Peyer's patch (tissue), 4 donors: Measurements from ENCODE around the gene ZFHX3. TPM values are rescaled to one million over a fixed set of nuclear protein-coding genes. Genes with fewer than 3 reads are reported as not detected.
"Not testable (repeated sequence)": the region's sequence is repeated elsewhere in the genome, so short reads cannot be mapped to it uniquely, and the experiment has no call there.

Experiments
- DNase-seq, 3 donors: peaks; one replicate each; pipeline ENCODE4 v3.0.0-alpha.2; 2017 to 2019
- H3K27ac ChIP-seq, 4 donors: fragments of 200-600 bp; sonication (generic); one replicate each; pipeline ENCODE4 v1.5.1; 2016 to 2019
- H3K27me3 ChIP-seq, 2 donors: fragments of 200-600 bp; sonication (generic); one replicate each; pipeline ENCODE4 v1.5.1; 2019
- H3K36me3 ChIP-seq, 3 donors: fragments of 200-600 bp; sonication (generic); one replicate each; pipeline ENCODE4 v1.5.1; 2016 to 2019
- H3K4me1 ChIP-seq, 4 donors: fragments of 200-600 bp; sonication (generic); one replicate each; pipeline ENCODE4 v1.5.1; 2016 to 2019
- H3K4me3 ChIP-seq, 4 donors: fragments of 200-600 bp; sonication (generic); 1 replicate in 3 of 4; 2 replicates in 1 of 4; pipeline ENCODE4 v1.5.1; 2016 to 2019; ENCODE audit warnings: mild to moderate bottlenecking in 1 of 4
- H3K9me3 ChIP-seq, 4 donors: fragments of 200-600 bp; sonication (generic); one replicate each; pipeline ENCODE4 v1.5.1; 2016 to 2019; ENCODE audit warnings: mild to moderate bottlenecking in 1 of 4
- POLR2A ChIP-seq, 2 donors: fragments of 450-650 bp; IDR thresholded peaks; one replicate each; pipeline ENCODE4 v1.5.1; 2017; ENCODE audit warnings: antibody characterized with exemption in 2 of 2, mild to moderate bottlenecking in 2 of 2, moderate library complexity in 2 of 2
- total RNA-seq, 4 donors: library from RNA; depleted of rRNA; stranded (reverse); fragments of >200 nt; gene quantifications; one replicate each; pipeline ENCODE4 v1.1.0, GENCODE V29; 2016
- TF ChIP-seq, protein P1 (sequence below), 6 experiments: fragments of 450-650 bp in 4 of 6; fragments of 200-600 bp in 2 of 6; sonication (generic) in 1 of 6; IDR thresholded peaks; one replicate each; pipeline ENCODE4 v1.5.1; 2017 to 2019; ENCODE audit warnings: antibody characterized with exemption in 6 of 6, mild to moderate bottlenecking in 3 of 6, moderate library complexity in 1 of 6

The ZFHX3 gene
- total RNA-seq, 4 donors from 2014 or later, result 6.3 to 39.6 (median 14.6) TPM

DNA sequence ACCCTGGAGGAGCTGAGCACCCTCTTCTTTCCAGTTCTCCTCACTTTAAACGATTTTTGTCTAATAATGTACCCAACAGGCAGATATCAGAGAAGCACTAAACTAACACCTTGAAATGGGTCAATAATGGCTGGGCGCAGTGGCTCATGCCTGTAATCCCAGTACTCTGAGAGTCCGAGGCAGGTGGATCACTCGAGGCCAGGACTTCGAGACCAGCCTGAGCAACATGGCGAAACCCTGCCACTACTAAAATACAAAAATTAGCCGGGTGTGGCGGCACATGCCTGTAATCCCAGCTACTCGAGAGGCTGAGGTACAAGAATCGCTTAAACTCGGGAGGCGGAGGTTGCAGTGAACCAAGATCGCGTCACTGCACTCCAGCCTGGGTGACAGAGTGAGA lies 57.4 kb downstream of the ZFHX3 start:
- peak overlapping the region; percentile 38 to 76 (median 72) for H3K27ac ChIP-seq
- H3K4me1 ChIP-seq, result peaks cover 0 to 21% (median 1%) of the 10 kb centered on the region in 4 donors
- H3K4me3 ChIP-seq, result no peak overlapping the region
- H3K36me3 ChIP-seq, result no peaks in the 10 kb centered on the region
- no peak for TF ChIP-seq POLR2A (IDR thresholded peaks at IDR 0.05)
- TF ChIP-seq, protein P1, sequence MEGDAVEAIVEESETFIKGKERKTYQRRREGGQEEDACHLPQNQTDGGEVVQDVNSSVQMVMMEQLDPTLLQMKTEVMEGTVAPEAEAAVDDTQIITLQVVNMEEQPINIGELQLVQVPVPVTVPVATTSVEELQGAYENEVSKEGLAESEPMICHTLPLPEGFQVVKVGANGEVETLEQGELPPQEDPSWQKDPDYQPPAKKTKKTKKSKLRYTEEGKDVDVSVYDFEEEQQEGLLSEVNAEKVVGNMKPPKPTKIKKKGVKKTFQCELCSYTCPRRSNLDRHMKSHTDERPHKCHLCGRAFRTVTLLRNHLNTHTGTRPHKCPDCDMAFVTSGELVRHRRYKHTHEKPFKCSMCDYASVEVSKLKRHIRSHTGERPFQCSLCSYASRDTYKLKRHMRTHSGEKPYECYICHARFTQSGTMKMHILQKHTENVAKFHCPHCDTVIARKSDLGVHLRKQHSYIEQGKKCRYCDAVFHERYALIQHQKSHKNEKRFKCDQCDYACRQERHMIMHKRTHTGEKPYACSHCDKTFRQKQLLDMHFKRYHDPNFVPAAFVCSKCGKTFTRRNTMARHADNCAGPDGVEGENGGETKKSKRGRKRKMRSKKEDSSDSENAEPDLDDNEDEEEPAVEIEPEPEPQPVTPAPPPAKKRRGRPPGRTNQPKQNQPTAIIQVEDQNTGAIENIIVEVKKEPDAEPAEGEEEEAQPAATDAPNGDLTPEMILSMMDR (IDR thresholded peaks at IDR 0.05), result no peak
- no peaks in the 10 kb centered on the region for H3K27me3 ChIP-seq
- no peaks in the 10 kb centered on the region for H3K9me3 ChIP-seq
- DNase-seq, result peak in 1 of 3 donors; percentile 44

DNA sequence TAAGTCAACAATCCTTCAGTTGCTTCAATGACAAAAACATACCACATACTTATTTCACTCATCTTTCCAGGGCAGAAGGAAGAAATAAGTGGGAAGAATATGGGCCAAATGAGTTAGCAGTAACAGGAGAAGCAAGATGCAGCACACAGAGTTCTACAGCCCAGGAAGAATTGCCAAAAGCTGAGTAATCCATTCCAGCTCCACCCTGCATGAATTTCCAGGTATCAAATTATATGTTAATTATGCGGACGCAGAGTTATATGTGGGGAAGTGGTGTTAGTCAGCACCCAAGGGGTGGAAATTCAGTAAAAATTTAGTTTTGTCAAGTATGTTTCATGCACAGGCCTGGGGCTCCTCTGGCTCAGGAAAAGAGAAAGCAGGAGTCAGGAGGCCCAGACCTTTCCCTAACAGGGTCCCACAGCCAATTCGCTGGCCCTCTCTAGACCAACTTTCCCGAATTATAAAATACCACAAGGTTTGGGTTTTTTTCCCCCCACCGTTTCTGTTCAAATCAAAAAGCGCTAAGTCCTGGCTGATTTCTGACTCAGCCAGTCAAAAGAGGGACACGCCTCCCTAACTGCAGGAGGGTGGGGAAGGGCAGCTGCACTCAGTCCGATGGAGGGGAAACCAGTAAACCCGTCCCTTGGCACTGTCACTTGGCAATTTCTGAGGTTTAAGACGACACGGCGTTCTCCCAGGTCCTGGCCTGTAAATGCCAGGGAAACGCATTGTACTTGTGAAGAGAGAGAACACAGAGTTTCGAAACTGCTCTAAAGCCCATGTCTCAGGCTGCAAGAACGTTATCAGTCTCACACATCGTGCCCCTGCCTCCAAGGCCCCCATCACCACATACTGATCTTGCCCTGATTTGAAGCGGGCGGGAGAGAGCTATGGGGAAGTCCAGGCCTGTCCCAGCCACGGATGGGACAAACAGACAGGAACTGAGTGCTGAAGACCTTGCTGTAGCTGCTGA lies 58.1 kb downstream of the ZFHX3 start:
- Histone ChIP-seq H3K27me3 (no peaks in the 10 kb centered on the region), H3K4me1 (peaks cover 0 to 21% (median 1%) of the 10 kb centered on the region in 4 donors), H3K27ac (peak overlapping the region; percentile 38 to 76 (median 72)), H3K36me3 (no peaks in the 10 kb centered on the region), H3K4me3 (no peak overlapping the region), H3K9me3 (no peaks in the 10 kb centered on the region)
- DNase-seq, result peak in 1 of 3 donors; percentile 67
- no peak for TF ChIP-seq POLR2A (IDR thresholded peaks at IDR 0.05)
- TF ChIP-seq, protein P1 (IDR thresholded peaks at IDR 0.05), result no peak

DNA sequence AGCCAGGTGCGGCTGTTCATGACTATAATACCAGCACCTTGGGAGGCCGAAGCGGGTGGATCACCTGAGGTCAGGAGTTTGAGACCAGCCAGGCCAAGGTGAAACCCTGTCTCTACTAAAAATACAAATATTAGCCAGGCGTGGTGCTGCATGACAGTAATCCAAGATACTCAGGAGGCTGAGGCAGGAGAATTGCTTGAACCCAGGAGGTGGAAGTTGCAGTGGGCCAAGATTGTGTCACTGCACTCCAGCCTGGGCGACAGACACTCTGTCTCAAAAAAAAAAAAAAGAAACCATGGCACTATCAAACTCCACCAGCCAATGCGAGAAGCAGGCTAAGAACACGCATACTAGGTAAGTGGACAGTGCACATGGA lies 58.7 kb downstream of the ZFHX3 start:
- H3K4me3 ChIP-seq, H3K36me3 ChIP-seq, H3K27me3 ChIP-seq, H3K9me3 ChIP-seq: not testable (repeated sequence)
- Histone ChIP-seq H3K27ac (peak overlapping the region in 3 of 4 donors; percentile 38 to 73 (median 71)), H3K4me1 (peaks cover 0 to 21% (median 1%) of the 10 kb centered on the region in 4 donors)
- DNase-seq, result peak in 1 of 3 donors; percentile 15

DNA sequence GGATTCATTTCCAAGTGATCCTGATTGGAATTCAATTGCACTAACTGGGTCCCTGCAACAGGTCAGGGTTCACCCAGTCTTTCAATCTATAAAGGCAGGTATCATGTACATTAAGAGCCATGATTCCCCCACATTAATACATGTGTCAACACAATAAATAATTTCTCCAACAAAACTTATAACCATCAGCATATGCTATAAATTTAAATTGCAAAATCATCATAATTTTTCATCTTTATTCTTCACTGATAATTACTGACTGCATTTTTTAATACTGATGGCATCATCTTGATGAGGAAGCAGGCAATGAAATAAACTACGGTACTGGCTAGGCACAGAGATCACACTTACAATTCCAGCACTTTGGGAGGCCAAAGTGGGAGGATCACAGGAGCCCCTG lies 59.4 kb downstream of the ZFHX3 start:
- Histone ChIP-seq H3K9me3 (no peaks in the 10 kb centered on the region), H3K4me3 (no peak overlapping the region), H3K4me1 (peaks cover 0 to 21% (median 1%) of the 10 kb centered on the region in 4 donors), H3K27me3 (no peaks in the 10 kb centered on the region), H3K36me3 (no peaks in the 10 kb centered on the region), H3K27ac (peak overlapping the region in 2 of 4 donors; percentile 71 to 73)
- TF ChIP-seq, protein P1 (IDR thresholded peaks at IDR 0.05), result no peak
- TF ChIP-seq POLR2A (IDR thresholded peaks at IDR 0.05), result no peak
- no peak for DNase-seq

DNA sequence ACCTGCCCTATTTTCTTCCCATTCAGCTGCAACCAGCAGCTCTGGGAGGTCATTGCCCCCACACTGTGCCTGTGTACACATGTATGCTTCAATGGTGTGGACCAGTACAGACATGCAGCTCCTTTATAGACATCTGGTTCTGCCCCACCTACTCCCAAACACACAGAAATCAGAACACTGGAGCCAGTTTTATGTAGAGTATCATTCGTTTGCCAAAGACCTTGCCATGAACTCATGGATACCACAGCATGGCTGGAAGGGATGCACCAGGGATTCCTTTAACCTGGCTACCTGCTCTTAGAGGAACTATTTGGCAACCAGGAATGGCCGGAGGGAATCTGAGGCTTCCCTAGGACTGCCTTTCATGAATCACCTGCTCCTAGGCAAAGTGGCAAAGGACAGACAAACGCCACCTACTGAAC lies 60.4 kb downstream of the ZFHX3 start:
- H3K36me3 ChIP-seq, result no peaks in the 10 kb centered on the region
- H3K4me3 ChIP-seq, result no peak overlapping the region
- peak overlapping the region in 2 of 4 donors; percentile 26 to 73 for H3K27ac ChIP-seq
- no peaks in the 10 kb centered on the region for H3K27me3 ChIP-seq
- no peaks in the 10 kb centered on the region for H3K9me3 ChIP-seq
- peak in 1 of 3 donors; percentile 23 for DNase-seq
- H3K4me1 ChIP-seq, result peaks cover 0 to 21% (median 1%) of the 10 kb centered on the region in 4 donors
- TF ChIP-seq, protein P1 (IDR thresholded peaks at IDR 0.05), result no peak
- TF ChIP-seq POLR2A (IDR thresholded peaks at IDR 0.05), result no peak

DNA sequence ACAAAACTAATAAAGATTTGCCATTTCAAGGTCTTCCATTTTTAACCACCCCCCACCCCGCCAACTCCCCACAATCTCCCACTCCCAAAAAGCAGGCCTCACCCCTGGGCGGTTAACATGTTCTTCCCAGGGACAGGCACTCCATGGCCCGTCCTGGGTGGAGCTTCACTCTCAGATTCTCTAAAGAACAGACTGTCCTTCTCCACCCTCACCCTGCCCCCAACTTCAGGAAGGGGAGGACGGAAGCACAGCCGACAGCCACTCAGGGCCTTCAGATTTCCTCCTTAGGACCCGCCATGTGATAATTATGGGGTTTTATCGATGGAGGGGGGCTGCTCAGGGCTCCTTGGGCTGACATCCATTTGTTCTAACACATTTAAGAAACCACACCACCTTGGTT lies 61.9 kb downstream of the ZFHX3 start:
- Histone ChIP-seq H3K9me3 (no peaks in the 10 kb centered on the region), H3K4me3 (no peak overlapping the region), H3K4me1 (peaks cover 0 to 11% (median 1%) of the 10 kb centered on the region in 4 donors), H3K36me3 (no peaks in the 10 kb centered on the region), H3K27ac (peak overlapping the region; percentile 3 to 87 (median 58)), H3K27me3 (no peaks in the 10 kb centered on the region)
- TF ChIP-seq, protein P1 (IDR thresholded peaks at IDR 0.05), result no peak
- TF ChIP-seq POLR2A (IDR thresholded peaks at IDR 0.05), result no peak
- DNase-seq, result peak in 1 of 3 donors; percentile 58
